Stimulated activated memory B cell treated with anti-CD40 and anti-IgM and Interleukin-4, amounts not matched to agents 10 μg/mL and 1 μg/mL and 100 μg/mL, for 72 hours (primary cell): ENCODE measurements around the gene LKAAEAR1.

Source experiments
- ATAC-seq: fragments of 150-1000 bp; cut with Tn5 transposase; 2 replicates; pipeline ENCODE4 v1.10.0; 2021
- H3K27ac Mint-ChIP-seq: one replicate; pipeline ENCODE4 v1.8.0; 2022; ENCODE audit warnings: mild to moderate bottlenecking, mixed read lengths
- H3K27me3 Mint-ChIP-seq: one replicate; pipeline ENCODE4 v1.8.0; 2022; ENCODE audit warnings: mixed read lengths
- H3K36me3 Mint-ChIP-seq: one replicate; pipeline ENCODE4 v1.8.0; 2022; ENCODE audit warnings: mixed read lengths
- H3K4me1 Mint-ChIP-seq: one replicate; pipeline ENCODE4 v1.8.0; 2022; ENCODE audit warnings: mixed read lengths
- H3K4me3 Mint-ChIP-seq: one replicate; pipeline ENCODE4 v1.8.0; 2022; ENCODE audit warnings: mild to moderate bottlenecking, moderate library complexity, mixed read lengths
- H3K9me3 Mint-ChIP-seq: one replicate; pipeline ENCODE4 v1.8.0; 2022; ENCODE audit warnings: mixed read lengths

Gene LKAAEAR1

DNA sequence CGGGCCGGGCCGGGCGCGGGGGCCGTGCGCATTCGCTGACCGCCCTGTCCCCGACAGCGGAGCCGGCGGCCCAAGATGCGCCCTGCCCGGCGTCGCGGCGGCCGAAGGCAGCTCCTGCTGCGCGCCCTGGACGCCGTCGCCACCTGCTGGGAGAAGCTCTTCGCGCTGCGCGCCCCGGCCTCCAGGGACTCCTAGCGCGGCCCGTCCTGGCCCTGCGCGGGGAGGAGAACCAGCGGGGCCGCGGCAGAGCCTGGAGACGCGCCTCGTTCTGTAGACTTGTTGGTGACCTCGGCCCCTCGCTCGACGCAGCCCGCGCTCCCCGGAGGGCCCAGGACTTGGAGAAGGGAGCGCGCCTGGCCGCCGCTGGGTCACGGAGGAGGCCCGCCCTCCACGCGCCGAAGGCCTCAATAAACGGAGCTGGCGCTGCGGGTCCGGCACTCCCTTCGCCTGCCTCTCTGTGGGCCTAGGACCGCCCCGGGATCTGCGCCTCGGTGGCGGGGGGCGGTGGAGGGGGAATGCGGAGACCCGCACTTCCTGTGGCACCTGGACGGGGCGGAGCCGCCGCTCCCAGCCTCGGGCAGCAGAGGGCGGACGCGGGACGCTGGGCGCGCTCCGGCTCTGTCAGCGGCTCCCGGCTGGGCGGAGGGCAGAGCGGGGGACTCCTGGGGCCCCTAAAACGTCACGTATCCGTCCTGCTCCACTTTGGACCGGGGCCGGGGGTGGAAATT is 45.5 kb downstream of the LKAAEAR1 start:
- H3K4me3 Mint-ChIP-seq = peak overlapping the region; percentile 80
- no peaks in the 10 kb centered on the region for H3K9me3 Mint-ChIP-seq
- H3K36me3 Mint-ChIP-seq = peaks cover 9% of the 10 kb centered on the region
- ATAC-seq = peak; percentile 85
- peaks cover 13% of the 10 kb centered on the region for H3K27me3 Mint-ChIP-seq
- H3K27ac Mint-ChIP-seq = peak overlapping the region; percentile 42
- peaks cover 36% of the 10 kb centered on the region for H3K4me1 Mint-ChIP-seq

DNA sequence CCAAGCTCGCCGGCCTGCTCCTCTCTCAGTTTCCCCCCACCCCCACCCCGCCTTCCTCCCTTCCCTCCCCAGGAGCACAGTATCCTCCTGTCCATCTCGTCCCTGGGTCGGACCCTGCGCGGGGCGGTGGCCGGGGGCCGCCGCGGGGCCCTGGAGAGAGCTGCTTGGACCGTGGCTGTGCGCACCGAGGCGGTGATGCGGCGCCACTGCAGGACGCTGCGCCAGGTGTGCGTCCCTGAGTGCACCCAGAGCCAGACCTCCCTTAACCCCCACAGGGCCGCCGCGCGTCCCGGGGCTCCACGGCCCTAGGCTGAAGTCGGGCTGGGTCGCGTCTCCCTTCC is 46.0 kb downstream of the LKAAEAR1 start:
- Mint-ChIP-seq H3K36me3 (peaks cover 14% of the 10 kb centered on the region), H3K4me3 (peak overlapping the region; percentile 80), H3K4me1 (peaks cover 36% of the 10 kb centered on the region), H3K9me3 (no peaks in the 10 kb centered on the region), H3K27me3 (peaks cover 10% of the 10 kb centered on the region), H3K27ac (peak overlapping the region; percentile 42)
- ATAC-seq = peak; percentile 37

DNA sequence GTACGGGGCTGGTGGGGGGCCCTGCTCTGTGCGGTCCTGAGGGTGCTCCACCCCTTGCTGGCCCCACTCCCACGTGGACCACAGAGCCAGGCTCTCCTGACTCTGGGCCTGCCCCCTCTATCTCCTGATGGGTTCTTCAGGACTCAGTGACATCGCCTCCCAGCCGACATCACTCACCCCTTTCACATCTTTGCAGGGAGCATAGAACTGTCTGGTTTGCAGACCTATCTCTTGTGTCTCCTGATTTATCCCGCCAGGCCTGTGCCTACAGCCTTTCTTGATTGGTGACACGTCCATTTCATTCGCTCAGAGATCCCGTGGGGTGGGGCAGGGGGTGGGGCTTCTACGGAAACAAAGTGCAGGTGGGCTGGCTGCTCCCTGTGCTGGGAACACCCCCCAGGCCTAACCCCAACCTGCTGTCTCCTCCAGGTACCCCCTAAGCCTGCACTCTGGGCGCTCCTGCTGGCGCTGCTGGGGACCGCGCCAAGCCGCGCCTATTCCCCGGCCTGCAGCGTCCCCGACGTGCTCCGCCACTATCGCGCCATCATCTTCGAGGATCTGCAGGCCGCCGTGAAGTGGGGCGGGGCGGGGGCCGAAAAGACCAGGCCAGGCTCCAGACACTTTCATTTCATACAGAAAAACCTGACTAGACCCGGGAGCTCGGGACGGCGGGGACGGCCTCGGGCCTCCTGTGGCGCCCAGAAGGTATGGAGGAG is 46.5 kb downstream of the LKAAEAR1 start:
- Mint-ChIP-seq H3K36me3 (peaks cover 19% of the 10 kb centered on the region), H3K4me3 (peak overlapping the region; percentile 31), H3K27ac (no peak overlapping the region), H3K9me3 (no peaks in the 10 kb centered on the region), H3K27me3 (peaks cover 10% of the 10 kb centered on the region), H3K4me1 (peaks cover 36% of the 10 kb centered on the region)
- no peak for ATAC-seq

DNA sequence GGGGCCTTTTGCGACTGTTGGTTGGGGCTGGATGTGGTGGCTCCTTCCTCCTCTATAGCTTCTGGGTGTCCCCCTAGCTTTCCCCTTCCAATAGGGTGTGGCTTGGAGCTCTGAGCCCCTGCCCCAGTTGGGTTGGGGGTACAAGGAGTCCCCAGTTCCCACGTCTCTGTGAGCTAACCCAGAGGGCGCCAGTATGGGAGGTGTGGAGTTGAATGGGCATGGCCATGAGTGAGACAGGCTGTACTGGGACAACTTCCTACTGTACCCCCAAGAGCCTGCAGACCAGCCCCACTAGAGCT is 47.0 kb downstream of the LKAAEAR1 start:
- Mint-ChIP-seq H3K9me3 (no peaks in the 10 kb centered on the region), H3K36me3 (peaks cover 19% of the 10 kb centered on the region), H3K4me1 (peaks cover 34% of the 10 kb centered on the region), H3K27ac (no peak overlapping the region), H3K27me3 (peaks cover 10% of the 10 kb centered on the region), H3K4me3 (no peak overlapping the region)
- no peak for ATAC-seq

DNA sequence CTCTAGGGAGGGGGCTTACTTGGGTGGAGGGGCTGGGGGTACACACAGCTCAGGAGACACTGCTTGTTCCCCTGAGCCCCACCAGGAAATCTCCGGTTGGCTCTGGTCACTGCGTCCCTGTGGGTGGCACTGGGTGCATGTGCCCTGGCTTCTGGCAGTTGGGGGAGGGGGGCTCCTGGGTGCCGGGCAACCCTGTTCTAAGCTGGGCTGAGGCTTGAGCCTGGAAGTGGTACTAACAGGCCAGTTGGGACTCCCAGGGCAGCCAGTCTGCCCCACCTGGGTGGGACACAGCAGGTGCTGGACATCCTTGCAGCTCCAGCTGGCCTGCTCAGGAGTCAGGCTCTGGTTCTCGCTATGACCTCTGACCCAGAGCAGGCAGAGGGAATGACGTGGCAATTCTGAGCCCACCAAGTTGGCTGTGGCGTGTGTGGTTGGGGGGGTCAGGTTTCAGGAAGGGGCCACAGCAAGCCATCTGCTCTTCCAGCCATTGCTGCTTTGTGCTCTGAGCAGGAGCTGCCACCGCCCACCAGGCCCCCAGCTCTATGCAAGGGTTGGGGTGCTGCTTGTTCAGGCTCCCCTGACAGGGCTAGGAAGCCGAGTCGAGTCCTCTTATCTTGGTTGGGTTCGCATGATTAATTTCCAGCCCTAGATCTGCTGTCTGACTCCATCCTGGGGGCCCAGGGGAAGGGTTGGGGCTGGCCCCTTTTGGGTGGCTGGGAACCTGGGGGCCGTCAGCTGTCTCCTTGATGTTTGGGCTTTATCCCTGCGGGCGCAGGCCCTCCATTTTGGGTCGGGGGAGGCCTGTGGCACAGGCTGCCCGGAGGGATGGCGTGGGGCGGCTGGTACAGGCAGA is 47.6 kb downstream of the LKAAEAR1 start:
- H3K27ac Mint-ChIP-seq = no peak overlapping the region
- no peak for ATAC-seq
- H3K4me1 Mint-ChIP-seq = peaks cover 31% of the 10 kb centered on the region
- H3K27me3 Mint-ChIP-seq = peaks cover 10% of the 10 kb centered on the region
- H3K36me3 Mint-ChIP-seq = peaks cover 24% of the 10 kb centered on the region
- H3K9me3 Mint-ChIP-seq = no peaks in the 10 kb centered on the region
- no peak overlapping the region for H3K4me3 Mint-ChIP-seq

DNA sequence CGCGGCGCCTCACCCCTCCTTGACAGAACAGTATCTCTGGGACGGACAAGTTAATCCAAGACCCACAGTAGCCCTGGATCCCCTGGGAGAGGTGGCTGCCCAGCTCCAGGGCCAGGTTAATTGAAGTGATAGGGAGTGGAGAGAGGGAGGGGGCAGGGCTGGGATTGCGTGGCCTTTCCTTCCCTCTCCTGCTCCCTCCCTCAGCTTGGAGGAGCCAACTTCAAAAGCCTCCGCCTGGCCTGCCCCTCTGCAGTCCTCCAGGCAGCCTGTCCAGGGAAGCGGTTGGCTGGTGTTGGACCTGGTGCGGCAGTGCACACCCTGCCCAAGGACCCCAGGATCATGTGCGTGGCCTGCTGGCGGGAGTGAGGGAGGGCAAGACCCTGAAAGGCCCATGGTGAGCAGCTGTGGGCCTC is 48.3 kb downstream of the LKAAEAR1 start, which contains the start of gene C20orf204:
C20orf204 (plus strand) TSS at position 250 of the 413 bp plus-strand sequence; CDS start at position 392, 142 bp downstream.
- Mint-ChIP-seq H3K27me3 (peaks cover 10% of the 10 kb centered on the region), H3K27ac (no peak within 1 kb of the TSS), H3K4me3 (no peak within 1 kb of the TSS), H3K4me1 (peaks cover 31% of the 10 kb centered on the region), H3K36me3 (peaks cover 31% of the 10 kb centered on the region), H3K9me3 (no peaks in the 10 kb centered on the region)
- no peak for ATAC-seq

DNA sequence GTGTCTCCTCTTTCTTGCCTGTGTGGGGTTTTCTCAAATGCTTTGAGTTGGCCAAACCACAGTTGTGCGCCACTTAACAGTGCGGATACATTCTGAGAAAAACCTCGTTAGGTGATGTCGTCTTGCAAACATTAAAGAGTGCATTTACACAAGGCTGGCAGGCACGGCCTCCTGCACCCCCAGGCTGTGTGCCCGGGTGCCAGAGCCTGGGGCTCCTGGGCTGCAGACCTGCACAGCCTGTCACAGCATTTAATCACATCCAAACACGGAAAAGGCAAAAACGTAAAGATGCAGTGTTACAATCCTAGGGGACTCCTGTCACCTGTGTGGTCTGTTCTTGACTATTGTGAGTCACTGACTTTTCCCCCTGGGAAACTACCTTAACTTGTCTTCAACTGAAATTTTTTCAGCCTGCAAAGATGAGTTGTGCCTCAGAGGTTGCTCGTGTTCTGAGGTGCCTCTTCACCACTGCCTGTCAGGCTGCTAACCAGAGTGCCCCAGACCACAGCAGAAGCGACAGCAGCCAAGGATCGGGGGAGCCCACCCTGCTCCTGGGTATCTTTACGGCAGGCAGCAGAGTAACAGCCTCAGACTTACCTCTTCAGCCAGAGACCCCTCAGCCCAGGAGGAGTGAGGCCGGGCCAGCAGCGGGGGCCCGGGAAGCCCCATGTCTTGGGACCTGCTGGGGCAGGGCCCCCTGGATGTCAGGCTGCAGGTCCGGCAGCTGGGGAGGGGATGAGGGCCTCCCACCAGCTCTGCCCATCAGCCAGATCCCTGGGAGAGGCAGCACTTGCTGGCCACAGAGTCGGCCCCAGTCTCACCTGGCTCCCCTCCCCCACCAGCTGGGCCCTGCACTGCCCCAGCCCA is 48.9 kb downstream of the LKAAEAR1 start:
- no peak for ATAC-seq
- Mint-ChIP-seq H3K36me3 (peaks cover 37% of the 10 kb centered on the region), H3K9me3 (no peaks in the 10 kb centered on the region), H3K4me3 (no peak overlapping the region), H3K27ac (no peak overlapping the region), H3K27me3 (peaks cover 10% of the 10 kb centered on the region), H3K4me1 (peaks cover 31% of the 10 kb centered on the region)

DNA sequence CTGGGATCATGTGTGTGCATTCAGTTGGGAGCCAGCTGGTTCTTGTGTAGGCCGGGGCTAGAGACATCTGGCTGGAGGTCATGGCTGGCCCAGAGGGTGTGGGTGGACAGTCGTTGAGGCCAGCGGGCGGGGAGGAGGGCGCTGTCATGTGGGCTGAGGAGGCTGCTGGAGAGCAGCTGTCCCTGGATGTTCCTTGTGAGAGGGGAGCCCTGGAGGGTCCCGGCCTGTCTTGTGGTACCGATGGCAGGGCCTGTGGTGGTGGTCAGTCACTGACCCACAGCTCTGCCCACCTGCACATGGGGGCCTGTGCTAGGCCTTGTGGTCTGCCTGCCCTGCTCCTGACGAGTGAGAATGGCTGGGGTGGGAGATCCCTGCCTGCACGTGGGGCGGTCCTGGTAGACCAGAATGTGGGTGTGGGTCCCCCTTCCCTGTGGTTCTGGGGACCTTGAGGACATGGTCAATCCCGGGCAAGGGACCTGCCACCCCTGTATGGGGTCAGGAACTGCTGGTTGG is 50.2 kb downstream of the LKAAEAR1 start:
- Mint-ChIP-seq H3K27ac (no peak overlapping the region), H3K4me1 (peaks cover 21% of the 10 kb centered on the region), H3K4me3 (no peak overlapping the region)

More for the DNA sequence above, 50.2 kb downstream of the LKAAEAR1 start:
- Mint-ChIP-seq H3K9me3 (no peaks in the 10 kb centered on the region), H3K27me3 (peaks cover 10% of the 10 kb centered on the region), H3K36me3 (peaks cover 50% of the 10 kb centered on the region)
- ATAC-seq = no peak
